Measurements from ENCODE around the gene CYP3A7.
A peak's percentile ranks its signal among the peaks of the same experiment; 100 is the strongest.
"Not testable (repeated sequence)": the region's sequence is repeated elsewhere in the genome, so short reads cannot be mapped to it uniquely, and the experiment has no call there.

The CYP3A7 gene

DNA sequence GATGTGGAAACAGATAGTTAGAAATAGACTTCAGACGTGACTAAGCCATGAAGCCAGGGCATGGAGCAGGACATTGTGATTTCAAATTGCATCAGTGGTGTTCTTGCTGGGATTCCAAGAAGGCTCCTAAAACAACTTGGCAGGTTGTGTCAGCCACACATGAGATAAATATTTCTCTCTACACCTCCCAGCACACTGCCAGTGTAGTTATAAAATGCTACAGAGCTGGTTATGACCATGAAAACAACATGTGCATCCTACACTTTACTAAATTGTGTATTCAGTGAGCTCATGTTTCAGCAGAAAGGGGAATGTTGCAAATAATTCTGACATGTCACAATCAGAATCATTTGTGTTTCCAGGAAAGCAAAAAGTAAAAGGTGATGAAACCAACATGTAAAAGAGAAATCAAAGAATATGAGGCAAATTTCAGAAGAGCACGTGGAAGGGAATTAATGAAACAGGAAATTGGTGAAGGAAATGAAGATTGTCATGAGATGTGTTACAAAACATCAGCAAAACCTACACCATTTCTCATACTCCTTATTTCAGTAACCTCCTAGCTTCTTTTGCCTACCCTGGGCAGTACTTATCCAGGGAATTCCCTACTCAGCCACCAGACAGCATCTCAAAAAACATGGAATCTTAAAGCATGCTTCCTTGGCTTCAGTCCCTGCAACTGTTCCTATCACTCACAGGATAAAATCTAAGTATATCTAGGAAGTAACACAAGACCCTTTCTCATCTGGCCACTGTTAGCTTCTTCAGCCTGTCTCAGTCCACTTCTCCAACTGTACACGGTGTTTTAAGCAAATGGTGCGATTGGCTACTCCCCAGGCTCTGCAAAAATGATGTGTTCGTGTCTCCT, 5.8 kb upstream of the CYP3A7 start:
- peak; percentile 14 for DNase-seq (ENCODE audit: low read depth)
- TF ChIP-seq, protein P1, sequence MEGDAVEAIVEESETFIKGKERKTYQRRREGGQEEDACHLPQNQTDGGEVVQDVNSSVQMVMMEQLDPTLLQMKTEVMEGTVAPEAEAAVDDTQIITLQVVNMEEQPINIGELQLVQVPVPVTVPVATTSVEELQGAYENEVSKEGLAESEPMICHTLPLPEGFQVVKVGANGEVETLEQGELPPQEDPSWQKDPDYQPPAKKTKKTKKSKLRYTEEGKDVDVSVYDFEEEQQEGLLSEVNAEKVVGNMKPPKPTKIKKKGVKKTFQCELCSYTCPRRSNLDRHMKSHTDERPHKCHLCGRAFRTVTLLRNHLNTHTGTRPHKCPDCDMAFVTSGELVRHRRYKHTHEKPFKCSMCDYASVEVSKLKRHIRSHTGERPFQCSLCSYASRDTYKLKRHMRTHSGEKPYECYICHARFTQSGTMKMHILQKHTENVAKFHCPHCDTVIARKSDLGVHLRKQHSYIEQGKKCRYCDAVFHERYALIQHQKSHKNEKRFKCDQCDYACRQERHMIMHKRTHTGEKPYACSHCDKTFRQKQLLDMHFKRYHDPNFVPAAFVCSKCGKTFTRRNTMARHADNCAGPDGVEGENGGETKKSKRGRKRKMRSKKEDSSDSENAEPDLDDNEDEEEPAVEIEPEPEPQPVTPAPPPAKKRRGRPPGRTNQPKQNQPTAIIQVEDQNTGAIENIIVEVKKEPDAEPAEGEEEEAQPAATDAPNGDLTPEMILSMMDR (IDR thresholded peaks at IDR 0.05; ENCODE audit: low read length, missing control alignments): no peak
- H3K4me3 ChIP-seq (replicated peaks; ENCODE audit: low read depth, low read length): no peak overlapping the region

DNA sequence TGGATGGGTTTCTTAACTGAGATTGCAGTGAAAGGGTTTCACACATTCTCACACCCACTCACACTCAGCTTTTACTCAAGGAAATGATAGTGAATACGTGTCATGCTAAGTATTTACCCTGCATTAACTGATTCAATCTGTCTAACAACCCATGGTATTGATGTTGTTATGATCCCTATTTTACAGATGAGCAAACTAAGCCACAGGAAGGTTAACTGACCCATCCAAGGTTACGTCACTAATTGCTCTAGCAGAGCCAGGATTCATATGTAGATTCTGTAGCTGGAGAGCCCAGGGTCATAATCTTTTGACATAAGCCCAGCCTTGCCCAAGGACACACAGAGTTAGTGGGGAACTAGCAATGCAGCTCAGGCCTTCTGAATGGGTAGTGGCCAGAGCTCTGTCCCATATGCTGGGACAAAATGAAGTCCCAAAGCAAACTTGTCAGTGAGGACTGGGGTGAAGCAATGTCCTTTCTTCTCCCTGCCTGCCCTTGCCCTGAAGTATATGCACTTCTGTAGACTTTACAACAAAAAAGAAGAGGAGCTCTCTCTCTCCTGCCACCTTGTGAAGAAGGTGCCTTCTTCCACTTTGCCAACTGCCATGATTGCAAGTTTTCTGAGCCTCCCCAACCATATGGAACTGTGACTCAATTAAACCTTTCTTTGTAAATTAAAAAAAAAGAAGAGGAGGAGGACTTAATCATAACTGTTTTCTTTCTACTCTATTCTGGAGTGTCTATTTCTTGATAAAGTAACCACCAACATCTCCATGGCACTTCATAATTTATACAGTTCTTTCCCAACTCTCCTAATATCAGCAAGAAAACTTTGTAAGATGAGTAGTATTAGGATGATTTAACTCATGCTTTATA, 4.9 kb upstream of the CYP3A7 start:
- no peak for DNase-seq (ENCODE audit: low read depth)
- TF ChIP-seq, protein P1 (IDR thresholded peaks at IDR 0.05; ENCODE audit: low read length, missing control alignments): no peak
- H3K4me3 ChIP-seq (replicated peaks; ENCODE audit: low read depth, low read length): no peak overlapping the region

DNA sequence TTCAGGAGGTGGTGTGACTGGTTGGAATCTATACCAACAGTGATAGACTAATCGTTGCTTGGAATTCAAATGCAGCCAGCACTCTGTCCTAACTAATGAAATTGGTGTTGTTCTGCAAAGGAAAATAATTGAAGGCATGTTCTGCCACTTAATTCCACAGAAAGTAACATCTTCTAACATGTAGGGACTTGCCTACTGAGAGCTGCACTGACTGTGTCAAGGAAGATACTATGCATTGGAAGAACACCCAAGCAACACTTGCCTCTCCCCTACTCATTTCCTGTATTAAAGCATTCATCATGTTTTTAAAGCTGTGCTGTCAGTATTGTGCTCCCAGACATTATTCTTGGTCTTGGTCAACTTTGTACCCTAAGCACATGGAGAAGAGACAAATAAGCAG, 2.7 kb upstream of the CYP3A7 start:
- DNase-seq (ENCODE audit: low read depth): peak; percentile 2
- TF ChIP-seq, protein P1 (IDR thresholded peaks at IDR 0.05; ENCODE audit: low read length, missing control alignments): no peak
- no peak overlapping the region for H3K4me3 ChIP-seq (replicated peaks; ENCODE audit: low read depth, low read length)

DNA sequence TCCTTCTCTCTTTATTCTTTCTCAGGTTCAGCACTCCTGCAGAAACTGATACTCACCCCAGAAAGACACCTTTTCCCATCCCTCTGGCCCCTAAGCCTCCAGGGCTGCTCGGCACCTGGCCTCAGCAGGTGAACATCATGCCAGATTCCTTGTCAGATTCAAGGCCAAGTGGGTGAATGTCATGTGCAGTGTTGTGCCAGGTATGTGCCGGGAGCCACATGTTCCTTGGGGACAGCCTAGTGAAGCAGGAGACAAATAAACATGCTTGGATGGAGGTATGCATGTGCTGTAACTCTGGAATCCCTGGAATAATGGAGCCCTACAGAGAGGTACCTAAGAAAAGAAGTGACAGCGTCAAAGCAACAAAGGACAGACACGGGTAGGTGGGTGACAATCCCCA, 1.7 kb upstream of the CYP3A7 start:
- not testable (repeated sequence) for DNase-seq (ENCODE audit: low read depth); H3K4me3 ChIP-seq (replicated peaks; ENCODE audit: low read depth, low read length)

DNA sequence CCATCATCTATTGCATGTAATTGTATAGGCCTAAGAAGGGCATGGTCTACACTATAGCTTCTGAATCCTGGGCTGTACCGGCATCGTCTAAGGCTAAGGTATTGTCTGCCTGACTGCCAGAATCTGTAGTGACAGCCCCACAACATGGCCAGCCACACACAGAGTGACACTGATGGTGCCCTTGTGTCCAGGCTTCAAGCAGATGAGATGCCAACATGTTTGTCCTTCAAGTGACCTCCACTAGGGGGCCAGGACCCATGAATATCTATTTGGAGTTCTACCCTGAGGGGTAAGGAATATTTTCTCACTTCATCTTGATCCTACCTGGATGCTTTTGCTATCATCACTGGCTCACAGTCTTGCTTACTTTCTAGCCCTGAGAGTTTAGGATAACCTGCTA, 1.5 kb downstream of the CYP3A7 start:
- TF ChIP-seq, protein P1 (IDR thresholded peaks at IDR 0.05; ENCODE audit: low read length, missing control alignments): peak; percentile 34
- no peak for DNase-seq (ENCODE audit: low read depth)
- H3K4me3 ChIP-seq (replicated peaks; ENCODE audit: low read depth, low read length): no peak overlapping the region

DNA sequence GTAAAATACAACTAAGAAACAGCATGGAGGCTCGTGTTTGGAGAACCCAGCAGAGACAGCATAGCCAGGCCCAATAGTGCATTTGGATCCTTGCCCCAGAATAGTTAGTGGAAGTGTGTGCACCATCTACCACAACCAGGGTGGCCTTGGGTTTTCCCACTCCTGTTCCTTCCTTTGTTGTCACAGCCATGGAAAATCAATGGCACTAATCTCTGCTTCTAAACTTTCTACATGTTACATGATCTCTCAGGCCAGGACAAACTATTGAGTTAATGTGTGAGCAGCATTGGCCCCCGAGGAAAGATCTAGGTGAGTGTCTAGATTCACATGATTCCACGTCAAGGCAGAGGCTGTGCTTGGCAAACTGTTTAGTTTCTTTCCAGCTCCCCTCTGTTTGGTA, 2.0 kb downstream of the CYP3A7 start:
- no peak for DNase-seq (ENCODE audit: low read depth)
- TF ChIP-seq, protein P1 (IDR thresholded peaks at IDR 0.05; ENCODE audit: low read length, missing control alignments): no peak
- H3K4me3 ChIP-seq (replicated peaks; ENCODE audit: low read depth, low read length): no peak overlapping the region

DNA sequence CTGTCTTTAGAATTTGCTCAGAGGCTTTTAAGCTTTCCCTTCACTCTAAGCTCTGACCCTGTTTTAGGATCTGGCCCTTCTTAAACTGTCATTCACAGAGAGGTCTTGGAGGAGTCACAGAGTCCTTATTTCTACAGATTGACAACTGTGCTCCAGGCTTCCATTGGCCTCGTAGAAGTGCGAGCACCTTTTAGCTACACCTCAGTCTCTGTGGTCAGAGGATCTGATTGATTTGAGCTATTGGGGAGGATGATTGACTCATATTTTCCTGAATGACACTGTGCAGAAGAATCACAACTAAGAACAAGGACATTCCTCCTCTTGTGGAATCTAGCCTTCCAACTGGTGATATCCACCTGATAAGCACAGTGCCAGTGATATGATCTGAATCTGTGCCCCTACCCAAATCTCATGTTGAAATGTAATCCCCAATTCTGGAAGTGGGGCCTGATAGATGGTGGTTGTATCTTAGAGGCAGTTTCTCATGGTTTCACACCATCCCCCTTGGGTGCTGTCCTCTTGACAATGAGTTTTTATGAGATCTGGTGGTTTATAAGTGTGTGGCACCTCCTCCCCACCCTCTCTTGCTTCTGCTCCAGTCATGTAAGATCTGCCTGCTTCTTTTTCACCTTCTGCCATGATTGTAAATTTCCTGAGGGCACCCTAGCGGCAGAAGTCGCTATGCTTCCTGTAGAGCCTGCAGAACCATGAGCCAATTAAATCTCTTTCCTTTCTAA, 3.2 kb downstream of the CYP3A7 start:
- no peak for DNase-seq (ENCODE audit: low read depth)
- H3K4me3 ChIP-seq (replicated peaks; ENCODE audit: low read depth, low read length): no peak overlapping the region
- TF ChIP-seq, protein P1 (IDR thresholded peaks at IDR 0.05; ENCODE audit: low read length, missing control alignments): no peak

Data from fibroblast of pulmonary artery (primary cell).